ENCODE results near the gene DGCR6L.

DNA sequence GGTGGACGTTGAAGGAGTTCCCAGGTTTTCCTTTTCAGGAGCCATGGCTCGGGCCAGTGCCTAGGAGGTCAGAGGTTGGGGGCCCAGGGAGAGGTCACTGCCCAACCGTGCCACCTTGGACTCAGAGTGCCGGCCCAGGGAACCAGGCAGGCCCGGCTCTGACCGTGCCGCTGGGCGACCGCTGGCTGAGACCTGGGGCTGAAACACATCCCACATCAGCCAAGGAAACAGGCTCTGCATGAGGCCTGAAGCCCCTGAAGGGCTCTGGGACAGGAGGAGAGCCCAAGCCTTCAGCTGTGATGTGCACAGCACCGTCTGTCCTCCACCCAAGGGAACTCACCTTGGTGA is 29.8 kb downstream of the DGCR6L start:
- TF ChIP-seq, protein P1, sequence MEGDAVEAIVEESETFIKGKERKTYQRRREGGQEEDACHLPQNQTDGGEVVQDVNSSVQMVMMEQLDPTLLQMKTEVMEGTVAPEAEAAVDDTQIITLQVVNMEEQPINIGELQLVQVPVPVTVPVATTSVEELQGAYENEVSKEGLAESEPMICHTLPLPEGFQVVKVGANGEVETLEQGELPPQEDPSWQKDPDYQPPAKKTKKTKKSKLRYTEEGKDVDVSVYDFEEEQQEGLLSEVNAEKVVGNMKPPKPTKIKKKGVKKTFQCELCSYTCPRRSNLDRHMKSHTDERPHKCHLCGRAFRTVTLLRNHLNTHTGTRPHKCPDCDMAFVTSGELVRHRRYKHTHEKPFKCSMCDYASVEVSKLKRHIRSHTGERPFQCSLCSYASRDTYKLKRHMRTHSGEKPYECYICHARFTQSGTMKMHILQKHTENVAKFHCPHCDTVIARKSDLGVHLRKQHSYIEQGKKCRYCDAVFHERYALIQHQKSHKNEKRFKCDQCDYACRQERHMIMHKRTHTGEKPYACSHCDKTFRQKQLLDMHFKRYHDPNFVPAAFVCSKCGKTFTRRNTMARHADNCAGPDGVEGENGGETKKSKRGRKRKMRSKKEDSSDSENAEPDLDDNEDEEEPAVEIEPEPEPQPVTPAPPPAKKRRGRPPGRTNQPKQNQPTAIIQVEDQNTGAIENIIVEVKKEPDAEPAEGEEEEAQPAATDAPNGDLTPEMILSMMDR (IDR thresholded peaks at IDR 0.05), result no peak
- no peak for TF ChIP-seq POLR2A (IDR thresholded peaks at IDR 0.05)
- no peak for TF ChIP-seq POLR2AphosphoS5 (IDR thresholded peaks at IDR 0.05)
- TF ChIP-seq EP300 (IDR thresholded peaks at IDR 0.05), result no peak
